Measurements from ENCODE around the gene ITGA5. TPM values are rescaled to one million over a fixed set of nuclear protein-coding genes. Genes with fewer than 3 reads are reported as not detected.
A peak's percentile ranks its signal among the peaks of the same experiment; 100 is the strongest.

ITGA5 gene
- total and polyA plus RNA-seq, 9 of the 15 experiments (the other 6 are each of a cell fraction or from before 2014, with no cell fraction given): 9.1 to 82.1 (median 47.4) TPM

- peak; percentile 15; the same call in 1 of the 2 replicates for TF ChIP-seq MYC (IDR thresholded peaks at IDR 0.05; ENCODE audit: low read depth, low read length)
- no peak for TF ChIP-seq MYC (CRISPR knock-in tag; IDR thresholded peaks at IDR 0.05; ENCODE audit: borderline replicate concordance, low read depth)
- no peak for TF ChIP-seq HNRNPL (IDR thresholded peaks at IDR 0.05; ENCODE audit: low read depth, low read length)
- no peak for TF ChIP-seq ZNF592 (IDR thresholded peaks at IDR 0.05)
- TF ChIP-seq SNRNP70 (optimal IDR thresholded peaks at IDR 0.05; ENCODE audit: low read depth, low read length): no peak
- TF ChIP-seq ETV5 (CRISPR knock-in tag; IDR thresholded peaks at IDR 0.05; ENCODE audit: low read depth): no peak
- TF ChIP-seq CGGBP1 (CRISPR knock-in tag; IDR thresholded peaks at IDR 0.05): no peak
- TF ChIP-seq, protein P1, sequence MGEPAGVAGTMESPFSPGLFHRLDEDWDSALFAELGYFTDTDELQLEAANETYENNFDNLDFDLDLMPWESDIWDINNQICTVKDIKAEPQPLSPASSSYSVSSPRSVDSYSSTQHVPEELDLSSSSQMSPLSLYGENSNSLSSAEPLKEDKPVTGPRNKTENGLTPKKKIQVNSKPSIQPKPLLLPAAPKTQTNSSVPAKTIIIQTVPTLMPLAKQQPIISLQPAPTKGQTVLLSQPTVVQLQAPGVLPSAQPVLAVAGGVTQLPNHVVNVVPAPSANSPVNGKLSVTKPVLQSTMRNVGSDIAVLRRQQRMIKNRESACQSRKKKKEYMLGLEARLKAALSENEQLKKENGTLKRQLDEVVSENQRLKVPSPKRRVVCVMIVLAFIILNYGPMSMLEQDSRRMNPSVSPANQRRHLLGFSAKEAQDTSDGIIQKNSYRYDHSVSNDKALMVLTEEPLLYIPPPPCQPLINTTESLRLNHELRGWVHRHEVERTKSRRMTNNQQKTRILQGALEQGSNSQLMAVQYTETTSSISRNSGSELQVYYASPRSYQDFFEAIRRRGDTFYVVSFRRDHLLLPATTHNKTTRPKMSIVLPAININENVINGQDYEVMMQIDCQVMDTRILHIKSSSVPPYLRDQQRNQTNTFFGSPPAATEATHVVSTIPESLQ (CRISPR knock-in tag; IDR thresholded peaks at IDR 0.05): no peak
- TF ChIP-seq PHTF2 (CRISPR knock-in tag; IDR thresholded peaks at IDR 0.05): no peak
- no peak for TF ChIP-seq CTCFL (IDR thresholded peaks at IDR 0.05; ENCODE audit: borderline replicate concordance, insufficient read depth, low read depth, low read length, poor library complexity, severe bottlenecking)
- TF ChIP-seq CREB1 (IDR thresholded peaks at IDR 0.05): no peak
- TF ChIP-seq CREB1 (CRISPR knock-in tag; IDR thresholded peaks at IDR 0.05): no peak
- no peak for TF ChIP-seq HEY1 (CRISPR knock-in tag; IDR thresholded peaks at IDR 0.05; ENCODE audit: borderline replicate concordance)
- TF ChIP-seq DDX20 (tag; IDR thresholded peaks at IDR 0.05; ENCODE audit: low read depth): no peak
- no peak for TF ChIP-seq NFE2 (IDR thresholded peaks at IDR 0.05; ENCODE audit: low read depth)
- no peak for TF ChIP-seq CAMTA2 (CRISPR knock-in tag; conservative IDR thresholded peaks at IDR 0.05)
- no peak for TF ChIP-seq ZNF165 (CRISPR knock-in tag; IDR thresholded peaks at IDR 0.05; ENCODE audit: borderline replicate concordance)
- no peak for TF ChIP-seq ZNF133 (CRISPR knock-in tag; IDR thresholded peaks at IDR 0.05)
- no peak; the same call in 1 of the 2 replicates for TF ChIP-seq CXXC5 (CRISPR knock-in tag; IDR thresholded peaks at IDR 0.05)
- TF ChIP-seq ARID1B (IDR thresholded peaks at IDR 0.05): no peak
Observed at GRCh38 chr12:54419088-54419887, at the start of gene ITGA5 (continued).
